SK-N-MC (cell line): ENCODE results near the gene CDYL.

ENCODE experiments used
- DNase-seq: peaks from one replicate; pipeline ENCODE4 v3.0.0-alpha.2; 2011; ENCODE audit warnings: low read depth, low spot score
- H3K27ac ChIP-seq: fragments of 200-600 bp; sonication (generic); 2 replicates; pipeline ENCODE4 v1.5.1; 2016; ENCODE audit warnings: mixed run types
- H3K36me3 ChIP-seq: fragments of 200-600 bp; sonication (generic); 2 replicates; pipeline ENCODE4 v1.6.1; 2017; ENCODE audit warnings: antibody characterized with exemption, low read length, mixed read lengths; ENCODE audit not compliant: insufficient read depth
- H3K4me3 ChIP-seq: fragments of 200-600 bp; sonication (generic); 2 replicates; pipeline ENCODE4 v1.5.1; 2016
- H3K9ac ChIP-seq: fragments of 200-600 bp; sonication (generic); 2 replicates; pipeline ENCODE4 v1.8.0; 2017; ENCODE audit warnings: mixed run types, mixed read lengths; ENCODE audit not compliant: insufficient read length
- H3K9me3 ChIP-seq: fragments of 200-600 bp; sonication (generic); 2 replicates; pipeline ENCODE4 v1.6.1; 2017; ENCODE audit warnings: low read depth, mild to moderate bottlenecking, antibody characterized with exemption, low read length, moderate library complexity, mixed read lengths
- EZH2 ChIP-seq: fragments of 200-600 bp; sonication (generic); IDR thresholded peaks from one replicate; pipeline ENCODE4 v1.6.1; 2017; ENCODE audit warnings: antibody characterized with exemption
- FOXP2 ChIP-seq: optimal IDR thresholded peaks from 2 replicates; pipeline ENCODE3; 2011; ENCODE audit warnings: mild to moderate bottlenecking, moderate library complexity; ENCODE audit not compliant: insufficient read depth; ENCODE audit errors: extremely low read length, control extremely low read depth
- POLR2AphosphoS5 ChIP-seq: IDR thresholded peaks from 2 replicates; pipeline ENCODE4 v1.6.1; 2012; ENCODE audit warnings: mild to moderate bottlenecking, low read depth, low read length, borderline replicate concordance

The CDYL gene

DNA sequence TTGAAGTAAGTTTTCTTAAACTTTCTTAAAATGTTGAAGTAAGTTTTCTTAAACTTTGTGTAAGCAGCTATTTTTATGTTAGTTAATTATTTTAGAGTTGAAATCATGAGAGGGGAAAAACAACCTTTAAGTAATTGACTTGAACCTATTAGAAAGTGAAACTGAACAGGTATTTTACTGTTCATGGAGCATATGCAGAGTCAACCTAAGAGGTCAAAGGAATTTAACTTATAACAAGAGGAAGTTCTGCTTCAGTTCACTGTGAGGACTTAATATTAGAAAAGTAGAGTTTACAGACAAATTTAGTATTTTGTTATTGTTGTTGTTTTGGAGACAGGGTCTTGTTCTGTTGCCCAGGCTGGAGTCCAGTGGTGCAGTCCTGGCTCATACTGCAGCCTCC is 38.0 kb downstream of the CDYL start:
- Histone ChIP-seq H3K9ac (no peak overlapping the region), H3K27ac (no peak overlapping the region), H3K4me3 (no peak overlapping the region), H3K9me3 (no peaks in the 10 kb centered on the region), H3K36me3 (no peaks in the 10 kb centered on the region)
- DNase-seq: no peak
- TF ChIP-seq POLR2AphosphoS5: no peak
- TF ChIP-seq FOXP2: no peak
- no peak for TF ChIP-seq EZH2

- no peak for DNase-seq
- no peak for TF ChIP-seq FOXP2
- TF ChIP-seq POLR2AphosphoS5: no peak
- no peak for TF ChIP-seq EZH2
- Histone ChIP-seq H3K4me3 (no peak overlapping the region), H3K27ac (no peak overlapping the region), H3K9me3 (no peaks in the 10 kb centered on the region), H3K9ac (no peak overlapping the region), H3K36me3 (no peaks in the 10 kb centered on the region)
These were observed 38.8 kb downstream of the CDYL start for GRCh38 chr6:4814987-4815386.

GRCh38 chr6:4815584-4815983 is 39.4 kb downstream of the CDYL start:
- TF ChIP-seq EZH2 (no peak), POLR2AphosphoS5 (no peak), FOXP2 (no peak)
- Histone ChIP-seq H3K4me3 (no peak overlapping the region), H3K9me3 (no peaks in the 10 kb centered on the region), H3K36me3 (no peaks in the 10 kb centered on the region), H3K9ac (no peak overlapping the region), H3K27ac (no peak overlapping the region)
- DNase-seq: no peak

- Histone ChIP-seq H3K27ac (no peak overlapping the region), H3K9ac (no peak overlapping the region), H3K4me3 (no peak overlapping the region), H3K36me3 (no peaks in the 10 kb centered on the region), H3K9me3 (no peaks in the 10 kb centered on the region)
- TF ChIP-seq EZH2 (no peak), POLR2AphosphoS5 (no peak), FOXP2 (no peak)
- DNase-seq: no peak
These were observed 40.7 kb downstream of the CDYL start for GRCh38 chr6:4816904-4817303.

GRCh38 chr6:4817551-4817950 is 41.3 kb downstream of the CDYL start:
- Histone ChIP-seq H3K36me3 (no peaks in the 10 kb centered on the region), H3K4me3 (no peak overlapping the region), H3K9me3 (no peaks in the 10 kb centered on the region), H3K9ac (no peak overlapping the region), H3K27ac (no peak overlapping the region)
- no peak for DNase-seq
- TF ChIP-seq POLR2AphosphoS5 (no peak), EZH2 (no peak), FOXP2 (no peak)

GRCh38 chr6:4818272-4818938 is 42.2 kb downstream of the CDYL start:
- Histone ChIP-seq H3K9me3 (0 out of 2 replicates have a peak, but pooled peaks cover 3% of the 10 kb centered on the region), H3K36me3 (no peaks in the 10 kb centered on the region), H3K4me3 (no peak overlapping the region), H3K27ac (no peak overlapping the region), H3K9ac (no peak overlapping the region)
- TF ChIP-seq FOXP2: no peak
- no peak for TF ChIP-seq EZH2
- TF ChIP-seq POLR2AphosphoS5: no peak
- no peak for DNase-seq

- Histone ChIP-seq H3K4me3 (no peak overlapping the region), H3K9ac (no peak overlapping the region), H3K27ac (no peak overlapping the region), H3K36me3 (no peaks in the 10 kb centered on the region), H3K9me3 (0 out of 2 replicates have a peak, but pooled peaks cover 3% of the 10 kb centered on the region)
- TF ChIP-seq FOXP2 (no peak), EZH2 (no peak), POLR2AphosphoS5 (no peak)
- no peak for DNase-seq
These were observed 43.6 kb downstream of the CDYL start for GRCh38 chr6:4819706-4820283.

- Histone ChIP-seq H3K9me3 (0 out of 2 replicates have a peak, but pooled peaks cover 3% of the 10 kb centered on the region), H3K9ac (no peak overlapping the region), H3K36me3 (no peaks in the 10 kb centered on the region), H3K4me3 (no peak overlapping the region), H3K27ac (no peak overlapping the region)
- no peak for DNase-seq
- no peak for TF ChIP-seq POLR2AphosphoS5
- no peak for TF ChIP-seq FOXP2
- no peak for TF ChIP-seq EZH2
These were observed 44.6 kb downstream of the CDYL start for GRCh38 chr6:4820704-4821276.
